Measurements from ENCODE around the gene SERP2.

- TF ChIP-seq PKNOX1 (IDR thresholded peaks at IDR 0.05) (no peak), ELF4 (IDR thresholded peaks at IDR 0.05) (no peak), SUZ12 (IDR thresholded peaks at IDR 0.05) (no peak), NFRKB (IDR thresholded peaks at IDR 0.05) (no peak), BHLHE40 (IDR thresholded peaks at IDR 0.05; ENCODE audit: borderline replicate concordance) (no peak), ARNT (IDR thresholded peaks at IDR 0.05) (no peak)
Observed at GRCh38 chr13:44363631-44364344, 9.8 kb upstream of the SERP2 start.

Measured in HEK293T (cell line).